Body of pancreas (tissue), 4 donors: ENCODE measurements around the gene ACSM5. TPM values are rescaled to one million over a fixed set of nuclear protein-coding genes. Genes with fewer than 3 reads are reported as not detected.
A peak's percentile ranks its signal among the peaks of the same experiment; 100 is the strongest.
"Not testable (repeated sequence)": the region's sequence is repeated elsewhere in the genome, so short reads cannot be mapped to it uniquely, and the experiment has no call there.

ENCODE experiments used
- ATAC-seq: fragments of 150-250 bp; one replicate; pipeline ENCODE4 v1.9.1; 2016
- DNase-seq, 4 donors: peaks; one replicate each; pipeline ENCODE4 v3.0.0-alpha.2; 2019
- H3K27ac ChIP-seq, 4 donors: fragments of 200-600 bp; sonication (generic); 1 replicate in 3 of 4; 2 replicates in 1 of 4; pipeline versions ENCODE4 v1.5.1 to v1.6.1; 2016 to 2019; ENCODE audit warnings: mild to moderate bottlenecking in 1 of 4, mixed read lengths in 1 of 4, moderate library complexity in 1 of 4
- H3K27me3 ChIP-seq, 2 donors: fragments of 200-600 bp; sonication (generic); one replicate each; pipeline ENCODE4 v1.6.0; 2016; ENCODE audit warnings: mild to moderate bottlenecking in 1 of 2
- H3K36me3 ChIP-seq, 2 donors: fragments of 200-600 bp; sonication (generic); replicated peaks in 1 of 2; 2 replicates each; pipeline ENCODE4 v1.5.1; 2016; ENCODE audit warnings: low read depth in 2 of 2; ENCODE audit not compliant: insufficient read depth in 1 of 2
- H3K4me1 ChIP-seq: fragments of 200-600 bp; sonication (generic); one replicate; pipeline ENCODE4 v1.6.0; 2016
- H3K4me3 ChIP-seq, 2 donors: fragments of 200-600 bp; sonication (generic); 1 replicate in 1 of 2; 2 replicates in 1 of 2; pipeline ENCODE4 v1.5.1; 2016 to 2019
- H3K9me3 ChIP-seq, 3 donors: fragments of 200-600 bp; sonication (generic); 1 replicate in 2 of 3; 2 replicates in 1 of 3; pipeline ENCODE4 v1.5.1; 2016
- CTCF ChIP-seq, 7 experiments: fragments of 450-650 bp in 4 of 7; fragments of 200-600 bp in 3 of 7; sonication (generic) in 3 of 7; IDR thresholded peaks; one replicate each; pipeline ENCODE4 v1.5.1; 2016 to 2019; ENCODE audit warnings: antibody characterized with exemption in 7 of 7
- POLR2A ChIP-seq, 3 donors: fragments of 450-650 bp; IDR thresholded peaks; one replicate each; pipeline ENCODE4 v1.6.1; 2016; ENCODE audit warnings: antibody characterized with exemption in 3 of 3, mild to moderate bottlenecking in 2 of 3
- WGBS, 2 donors: methylation state at CpG; one replicate each; pipeline ENCODE4 v1.1.5; 2017; 5-methylcytosine and 5-hydroxymethylcytosine counted together
- intact Hi-C: fragments of 100-400 bp; cut with DNase I; formaldehyde crosslinking; loops from one replicate; pipeline ENCODE4 v1.15.1; 2023
- total RNA-seq, 2 donors: library from RNA; depleted of rRNA; stranded (reverse); fragments of >200 nt; gene quantifications; one replicate each; pipeline ENCODE4 v1.1.0, GENCODE V29; 2016

The ACSM5 gene
- total RNA-seq, 2 donors from 2014 or later: 2.3 to 11.5 TPM

GRCh38 chr16:20424129-20424866 is 15.0 kb downstream of the ACSM5 start:
- H3K27me3 ChIP-seq: no peaks in the 10 kb centered on the region
- 58 to 72% methylated on average over 2 of the region's 2 CpGs for WGBS, 2 donors
- TF ChIP-seq CTCF (IDR thresholded peaks at IDR 0.05) (no peak), POLR2A (IDR thresholded peaks at IDR 0.05) (no peak)
- H3K4me3 ChIP-seq: no peak overlapping the region
- H3K9me3 ChIP-seq: no peaks in the 10 kb centered on the region
- ATAC-seq (no peak), DNase-seq (no peak)
- intact Hi-C loops: no loop called here
- no peaks in the 10 kb centered on the region for H3K36me3 ChIP-seq
- no peak overlapping the region for H3K27ac ChIP-seq
- peaks cover 24% of the 10 kb centered on the region for H3K4me1 ChIP-seq

- intact Hi-C loops: not testable (repeated sequence)
These were observed 18.1 kb downstream of the ACSM5 start for GRCh38 chr16:20427401-20427797.

GRCh38 chr16:20429499-20429898 is 20.2 kb downstream of the ACSM5 start:
- H3K4me1 ChIP-seq: peaks cover 15% of the 10 kb centered on the region
- H3K9me3 ChIP-seq, H3K36me3 ChIP-seq, ATAC-seq, H3K4me3 ChIP-seq, DNase-seq, intact Hi-C loops, H3K27me3 ChIP-seq, H3K27ac ChIP-seq: not testable (repeated sequence)
- 71 to 79% methylated on average over 7 of the region's 7 CpGs for WGBS, 2 donors

More at GRCh38 chr16:20427401-20427797, 18.1 kb downstream of the ACSM5 start:
- not testable (repeated sequence) for H3K9me3 ChIP-seq, H3K27me3 ChIP-seq, H3K27ac ChIP-seq, DNase-seq, H3K4me3 ChIP-seq, ATAC-seq, H3K36me3 ChIP-seq
- H3K4me1 ChIP-seq: peaks cover 24% of the 10 kb centered on the region
- WGBS, 2 donors: 58 to 92% methylated on average over 2 of the region's 2 CpGs

GRCh38 chr16:20430480-20430879 is 21.1 kb downstream of the ACSM5 start:
- H3K4me3 ChIP-seq, H3K27me3 ChIP-seq, H3K9me3 ChIP-seq, H3K27ac ChIP-seq, ATAC-seq, H3K36me3 ChIP-seq, DNase-seq, intact Hi-C loops: not testable (repeated sequence)
- 70 to 72% methylated on average over 1 of the region's 1 CpG for WGBS, 2 donors
- peaks cover 13% of the 10 kb centered on the region for H3K4me1 ChIP-seq

- WGBS, 2 donors: 83 to 85% methylated on average over 7 to 11 of the region's 11 CpGs
- no peak for ATAC-seq
- intact Hi-C loops: no loop called here
- TF ChIP-seq CTCF (IDR thresholded peaks at IDR 0.05) (no peak), POLR2A (IDR thresholded peaks at IDR 0.05) (no peak)
- no peaks in the 10 kb centered on the region for H3K36me3 ChIP-seq
- no peaks in the 10 kb centered on the region for H3K9me3 ChIP-seq
- no peak for DNase-seq
- H3K4me1 ChIP-seq: peaks cover 12% of the 10 kb centered on the region
- H3K27me3 ChIP-seq: no peaks in the 10 kb centered on the region
- H3K4me3 ChIP-seq: no peak overlapping the region
- no peak overlapping the region for H3K27ac ChIP-seq
These were observed 21.6 kb downstream of the ACSM5 start for GRCh38 chr16:20430948-20431347.

- DNase-seq, H3K4me3 ChIP-seq, H3K36me3 ChIP-seq, H3K27me3 ChIP-seq, intact Hi-C loops, ATAC-seq, H3K9me3 ChIP-seq: not testable (repeated sequence)
- WGBS, 2 donors: 60% methylated on average over 2 of the region's 2 CpGs; no CpG with 5 or more reads in 1 of the 2 donors
- Histone ChIP-seq H3K27ac (peak overlapping the region in 2 of 4 donors; percentile 82 to 85), H3K4me1 (peaks cover 36% of the 10 kb centered on the region)
These were observed 29.6 kb downstream of the ACSM5 start for GRCh38 chr16:20438950-20439349.

- H3K9me3 ChIP-seq, H3K36me3 ChIP-seq, H3K4me3 ChIP-seq, H3K27me3 ChIP-seq, intact Hi-C loops: not testable (repeated sequence)
- 0 to 7% methylated on average over 3 of the region's 3 CpGs for WGBS, 2 donors
- DNase-seq (peak; percentile 74 to 92 (median 86)), ATAC-seq (peak; percentile 95)
- Histone ChIP-seq H3K27ac (peak overlapping the region in 3 of 4 donors; percentile 69 to 85 (median 82)), H3K4me1 (peaks cover 36% of the 10 kb centered on the region)
- peak in 1 of 3 donors; percentile 10 for TF ChIP-seq POLR2A (IDR thresholded peaks at IDR 0.05)
These were observed 30.5 kb downstream of the ACSM5 start for GRCh38 chr16:20439820-20440231.

- Histone ChIP-seq H3K27ac (peak overlapping the region; percentile 59 to 85 (median 74)), H3K4me1 (peaks cover 36% of the 10 kb centered on the region)
- H3K36me3 ChIP-seq, H3K4me3 ChIP-seq, H3K27me3 ChIP-seq, intact Hi-C loops, H3K9me3 ChIP-seq, DNase-seq, ATAC-seq: not testable (repeated sequence)
- WGBS, 2 donors: 71 to 74% methylated on average over 1 of the region's 1 CpG
These were observed 31.4 kb downstream of the ACSM5 start for GRCh38 chr16:20440731-20441130.
